ENCODE results near the gene MMP11. TPM values are rescaled to one million over a fixed set of nuclear protein-coding genes. Genes with fewer than 3 reads are reported as not detected.

Gene MMP11
- total RNA-seq, 2 experiments from 2014 or later, result 0.44 to 0.64 TPM

GRCh38 chr22:23800297-23801237, 27.9 kb downstream of the MMP11 start:
- no peaks in the 10 kb centered on the region for H3K4me1 Mint-ChIP-seq
- peaks cover 18% of the 10 kb centered on the region for H3K36me3 Mint-ChIP-seq
- no peaks in the 10 kb centered on the region for H3K9me3 Mint-ChIP-seq
- no peak overlapping the region for H3K4me3 Mint-ChIP-seq
- no peak overlapping the region for H3K27ac Mint-ChIP-seq
- H3K27me3 Mint-ChIP-seq, result no peaks in the 10 kb centered on the region
- DNase-seq, result no peak

- H3K27ac Mint-ChIP-seq, result no peak overlapping the region
These were observed 28.7 kb downstream of the MMP11 start for GRCh38 chr22:23801238-23801821.

GRCh38 chr22:23801886-23802377, 29.3 kb downstream of the MMP11 start:
- H3K9me3 Mint-ChIP-seq, result no peaks in the 10 kb centered on the region

More at GRCh38 chr22:23801238-23801821, 28.7 kb downstream of the MMP11 start:
- DNase-seq, result no peak
- Mint-ChIP-seq H3K4me3 (no peak overlapping the region), H3K36me3 (peaks cover 16% of the 10 kb centered on the region), H3K4me1 (no peaks in the 10 kb centered on the region), H3K9me3 (no peaks in the 10 kb centered on the region), H3K27me3 (no peaks in the 10 kb centered on the region)

GRCh38 chr22:23803001-23803819, 30.6 kb downstream of the MMP11 start:
- DNase-seq, result no peak
- no peaks in the 10 kb centered on the region for H3K27me3 Mint-ChIP-seq
- no peak overlapping the region for H3K27ac Mint-ChIP-seq
- H3K4me3 Mint-ChIP-seq, result no peak overlapping the region
- H3K9me3 Mint-ChIP-seq, result no peaks in the 10 kb centered on the region
- H3K36me3 Mint-ChIP-seq, result peaks cover 8% of the 10 kb centered on the region
- no peaks in the 10 kb centered on the region for H3K4me1 Mint-ChIP-seq

More at GRCh38 chr22:23801886-23802377, 29.3 kb downstream of the MMP11 start:
- DNase-seq, result no peak
- H3K27me3 Mint-ChIP-seq, result no peaks in the 10 kb centered on the region
- H3K4me1 Mint-ChIP-seq, result no peaks in the 10 kb centered on the region
- no peak overlapping the region for H3K27ac Mint-ChIP-seq
- no peak overlapping the region for H3K4me3 Mint-ChIP-seq
- peaks cover 11% of the 10 kb centered on the region for H3K36me3 Mint-ChIP-seq

- peaks cover 8% of the 10 kb centered on the region for H3K36me3 Mint-ChIP-seq
- H3K4me3 Mint-ChIP-seq, result no peak overlapping the region
- no peaks in the 10 kb centered on the region for H3K4me1 Mint-ChIP-seq
- no peaks in the 10 kb centered on the region for H3K27me3 Mint-ChIP-seq
- H3K9me3 Mint-ChIP-seq, result no peaks in the 10 kb centered on the region
- DNase-seq, result no peak
- H3K27ac Mint-ChIP-seq, result no peak overlapping the region
These were observed 32.2 kb downstream of the MMP11 start for GRCh38 chr22:23804781-23805291.

- no peak overlapping the region for H3K27ac Mint-ChIP-seq
- no peaks in the 10 kb centered on the region for H3K9me3 Mint-ChIP-seq
- no peak overlapping the region for H3K4me3 Mint-ChIP-seq
- peaks cover 3% of the 10 kb centered on the region for H3K36me3 Mint-ChIP-seq
- no peaks in the 10 kb centered on the region for H3K4me1 Mint-ChIP-seq
- no peak for DNase-seq
- H3K27me3 Mint-ChIP-seq, result no peaks in the 10 kb centered on the region
These were observed 34.2 kb downstream of the MMP11 start for GRCh38 chr22:23806837-23807236.

- Mint-ChIP-seq H3K36me3 (peaks cover 10% of the 10 kb centered on the region), H3K9me3 (no peaks in the 10 kb centered on the region), H3K27me3 (no peaks in the 10 kb centered on the region), H3K4me1 (no peaks in the 10 kb centered on the region), H3K4me3 (no peak overlapping the region), H3K27ac (no peak overlapping the region)
- no peak for DNase-seq
These were observed 39.7 kb downstream of the MMP11 start for GRCh38 chr22:23812378-23812777.

- Mint-ChIP-seq H3K36me3 (peaks cover 22% of the 10 kb centered on the region), H3K27me3 (no peaks in the 10 kb centered on the region), H3K9me3 (no peaks in the 10 kb centered on the region), H3K27ac (no peak overlapping the region), H3K4me3 (no peak overlapping the region), H3K4me1 (peaks cover 4% of the 10 kb centered on the region)
- no peak for DNase-seq
These were observed 43.0 kb downstream of the MMP11 start for GRCh38 chr22:23815541-23816155.

- Mint-ChIP-seq H3K27me3 (no peaks in the 10 kb centered on the region), H3K4me3 (no peak overlapping the region), H3K4me1 (peaks cover 8% of the 10 kb centered on the region), H3K9me3 (no peaks in the 10 kb centered on the region), H3K36me3 (peaks cover 23% of the 10 kb centered on the region), H3K27ac (no peak overlapping the region)
- no peak for DNase-seq
These were observed 43.7 kb downstream of the MMP11 start for GRCh38 chr22:23816156-23816976.

GRCh38 chr22:23817146-23817545, 44.5 kb downstream of the MMP11 start:
- Mint-ChIP-seq H3K4me1 (peaks cover 8% of the 10 kb centered on the region), H3K9me3 (no peaks in the 10 kb centered on the region), H3K27ac (no peak overlapping the region), H3K4me3 (no peak overlapping the region), H3K36me3 (peaks cover 23% of the 10 kb centered on the region), H3K27me3 (no peaks in the 10 kb centered on the region)
- no peak for DNase-seq

GRCh38 chr22:23818541-23818940, 45.9 kb downstream of the MMP11 start:
- Mint-ChIP-seq H3K4me3 (no peak overlapping the region), H3K36me3 (peaks cover 27% of the 10 kb centered on the region), H3K9me3 (no peaks in the 10 kb centered on the region), H3K27ac (no peak overlapping the region), H3K4me1 (peaks cover 8% of the 10 kb centered on the region), H3K27me3 (no peaks in the 10 kb centered on the region)
- no peak for DNase-seq

- DNase-seq, result peak; percentile 13
- Mint-ChIP-seq H3K4me1 (peaks cover 8% of the 10 kb centered on the region), H3K27ac (peak overlapping the region; percentile 72), H3K9me3 (no peaks in the 10 kb centered on the region), H3K27me3 (no peaks in the 10 kb centered on the region), H3K36me3 (peaks cover 30% of the 10 kb centered on the region), H3K4me3 (no peak overlapping the region)
These were observed 48.1 kb downstream of the MMP11 start for GRCh38 chr22:23820748-23821211.

GRCh38 chr22:23822101-23822671, 49.5 kb downstream of the MMP11 start:
- Mint-ChIP-seq H3K9me3 (no peaks in the 10 kb centered on the region), H3K4me1 (peaks cover 8% of the 10 kb centered on the region), H3K4me3 (no peak overlapping the region), H3K27ac (no peak overlapping the region), H3K36me3 (peaks cover 29% of the 10 kb centered on the region), H3K27me3 (no peaks in the 10 kb centered on the region)
- no peak for DNase-seq
